ENCODE data around the gene CELF1.

Gene CELF1

GRCh38 chr11:47443028-47443700 lies 109.8 kb downstream of the CELF1 start:
- DNase-seq = no peak

GRCh38 chr11:47442514-47442913 lies 110.4 kb downstream of the CELF1 start:
- DNase-seq = no peak

- no peak for DNase-seq
Measured at GRCh38 chr11:47441421-47441820, 111.5 kb downstream of the CELF1 start.

GRCh38 chr11:47440054-47440476 lies 112.9 kb downstream of the CELF1 start:
- no peak for DNase-seq

- DNase-seq = no peak
Measured at GRCh38 chr11:47438721-47439120, 114.2 kb downstream of the CELF1 start.

- no peak for DNase-seq
Measured at GRCh38 chr11:47437746-47438418, 115.0 kb downstream of the CELF1 start.

- no peak for DNase-seq
Measured at GRCh38 chr11:47437218-47437745, 115.7 kb downstream of the CELF1 start.

GRCh38 chr11:47436726-47437125 lies 116.2 kb downstream of the CELF1 start:
- DNase-seq = no peak

GRCh38 chr11:47435687-47436086 lies 117.2 kb downstream of the CELF1 start:
- no peak for DNase-seq

- DNase-seq = no peak
Measured at GRCh38 chr11:47434011-47434786, 118.7 kb downstream of the CELF1 start.

GRCh38 chr11:47433157-47433556 lies 119.8 kb downstream of the CELF1 start:
- DNase-seq = no peak

- no peak for DNase-seq
Measured at GRCh38 chr11:47431356-47432083, 121.4 kb downstream of the CELF1 start.

GRCh38 chr11:47430524-47430923 lies 122.4 kb downstream of the CELF1 start:
- no peak for DNase-seq

- peak; percentile 92 for DNase-seq
Measured at GRCh38 chr11:47426062-47426956, 126.6 kb downstream of the CELF1 start, which contains the start of gene PSMC3. Gene PSMC3 (minus strand): TSS chr11:47426439. CDS start chr11:47426279, 160 bp downstream.

GRCh38 chr11:47425611-47426010 lies 127.3 kb downstream of the CELF1 start:
- DNase-seq = no peak

- no peak for DNase-seq
Measured at GRCh38 chr11:47418454-47419259, 134.3 kb downstream of the CELF1 start.

GRCh38 chr11:47417712-47418111 lies 135.2 kb downstream of the CELF1 start:
- DNase-seq = no peak

GRCh38 chr11:47415949-47416472 lies 136.9 kb downstream of the CELF1 start:
- no peak for DNase-seq
